Neural crest cell (in vitro differentiated cells): ENCODE measurements around the gene GMDS. TPM values are rescaled to one million over a fixed set of nuclear protein-coding genes. Genes with fewer than 3 reads are reported as not detected.

Experiments
- DNase-seq: peaks from one replicate; pipeline ENCODE4 v3.0.0; 2021; ENCODE audit warnings: low read depth, mixed read lengths, low spot score
- H3K27ac Mint-ChIP-seq: one replicate; pipeline ENCODE4 v1.8.0; 2021; ENCODE audit warnings: mild to moderate bottlenecking, mixed read lengths; ENCODE audit not compliant: unreplicated experiment
- H3K27me3 Mint-ChIP-seq: 2 replicates; pipeline ENCODE4 v1.8.0; 2021; ENCODE audit warnings: low read depth, mild to moderate bottlenecking, mixed read lengths
- H3K36me3 Mint-ChIP-seq: 2 replicates; pipeline ENCODE4 v1.8.0; 2021; ENCODE audit warnings: low read depth, mild to moderate bottlenecking, mixed read lengths
- H3K4me1 Mint-ChIP-seq: 2 replicates; pipeline ENCODE4 v1.8.0; 2021; ENCODE audit warnings: mixed read lengths
- H3K4me3 Mint-ChIP-seq: one replicate; pipeline ENCODE4 v1.8.0; 2021; ENCODE audit warnings: mild to moderate bottlenecking, mixed read lengths
- H3K9me3 Mint-ChIP-seq: 2 replicates; pipeline ENCODE4 v1.8.0; 2021; ENCODE audit warnings: mixed read lengths
- total RNA-seq: library from RNA; stranded (reverse); gene quantifications from 2 replicates; pipeline ENCODE4 v1.2.1, GENCODE V29; 2021
- TF ChIP-seq, protein P1 (sequence below): fragments of 200-600 bp; sonication (generic); conservative IDR thresholded peaks from 2 replicates; pipeline ENCODE4 v1.5.0; 2021; ENCODE audit warnings: antibody characterized with exemption, mild to moderate bottlenecking

GMDS gene
- total RNA-seq, 1 donor from 2014 or later = 16.1 TPM

DNA sequence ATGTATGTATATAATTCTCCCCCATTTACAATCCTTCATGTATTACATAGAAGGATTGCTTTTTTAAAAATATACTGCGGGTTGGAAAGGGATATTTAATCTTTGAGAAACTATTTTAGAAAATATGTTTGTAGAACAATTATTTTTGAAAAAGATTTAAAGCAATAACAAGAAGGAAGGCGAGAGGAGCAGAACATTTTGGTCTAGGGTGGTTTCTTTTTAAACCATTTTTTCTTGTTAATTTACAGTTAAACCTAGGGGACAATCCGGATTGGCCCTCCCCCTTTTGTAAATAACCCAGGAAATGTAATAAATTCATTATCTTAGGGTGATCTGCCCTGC is 632.1 kb downstream of the GMDS start:
- Mint-ChIP-seq H3K36me3 (peaks cover 2% of the 10 kb centered on the region), H3K27ac (no peak overlapping the region), H3K9me3 (no peaks in the 10 kb centered on the region), H3K4me1 (peaks cover 36% of the 10 kb centered on the region), H3K27me3 (peaks cover 75% of the 10 kb centered on the region), H3K4me3 (peak overlapping the region; percentile 92)
- TF ChIP-seq, protein P1, sequence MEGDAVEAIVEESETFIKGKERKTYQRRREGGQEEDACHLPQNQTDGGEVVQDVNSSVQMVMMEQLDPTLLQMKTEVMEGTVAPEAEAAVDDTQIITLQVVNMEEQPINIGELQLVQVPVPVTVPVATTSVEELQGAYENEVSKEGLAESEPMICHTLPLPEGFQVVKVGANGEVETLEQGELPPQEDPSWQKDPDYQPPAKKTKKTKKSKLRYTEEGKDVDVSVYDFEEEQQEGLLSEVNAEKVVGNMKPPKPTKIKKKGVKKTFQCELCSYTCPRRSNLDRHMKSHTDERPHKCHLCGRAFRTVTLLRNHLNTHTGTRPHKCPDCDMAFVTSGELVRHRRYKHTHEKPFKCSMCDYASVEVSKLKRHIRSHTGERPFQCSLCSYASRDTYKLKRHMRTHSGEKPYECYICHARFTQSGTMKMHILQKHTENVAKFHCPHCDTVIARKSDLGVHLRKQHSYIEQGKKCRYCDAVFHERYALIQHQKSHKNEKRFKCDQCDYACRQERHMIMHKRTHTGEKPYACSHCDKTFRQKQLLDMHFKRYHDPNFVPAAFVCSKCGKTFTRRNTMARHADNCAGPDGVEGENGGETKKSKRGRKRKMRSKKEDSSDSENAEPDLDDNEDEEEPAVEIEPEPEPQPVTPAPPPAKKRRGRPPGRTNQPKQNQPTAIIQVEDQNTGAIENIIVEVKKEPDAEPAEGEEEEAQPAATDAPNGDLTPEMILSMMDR = no peak
- no peak for DNase-seq

DNA sequence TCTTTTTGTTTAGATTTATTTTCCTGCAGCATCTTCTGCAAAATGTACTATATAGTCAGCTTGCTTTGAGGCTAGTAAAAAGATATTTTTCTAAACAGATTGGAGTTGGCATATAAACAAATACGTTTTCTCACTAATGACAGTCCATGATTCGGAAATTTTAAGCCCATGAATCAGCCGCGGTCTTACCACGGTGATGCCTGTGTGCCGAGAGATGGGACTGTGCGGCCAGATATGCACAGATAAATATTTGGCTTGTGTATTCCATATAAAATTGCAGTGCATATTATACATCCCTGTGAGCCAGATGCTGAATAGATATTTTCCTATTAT is 632.5 kb downstream of the GMDS start:
- Mint-ChIP-seq H3K27ac (no peak overlapping the region), H3K27me3 (peaks cover 75% of the 10 kb centered on the region), H3K36me3 (peaks cover 2% of the 10 kb centered on the region), H3K4me3 (peak overlapping the region; percentile 92), H3K4me1 (peaks cover 40% of the 10 kb centered on the region), H3K9me3 (no peaks in the 10 kb centered on the region)
- TF ChIP-seq, protein P1 = no peak
- no peak for DNase-seq

DNA sequence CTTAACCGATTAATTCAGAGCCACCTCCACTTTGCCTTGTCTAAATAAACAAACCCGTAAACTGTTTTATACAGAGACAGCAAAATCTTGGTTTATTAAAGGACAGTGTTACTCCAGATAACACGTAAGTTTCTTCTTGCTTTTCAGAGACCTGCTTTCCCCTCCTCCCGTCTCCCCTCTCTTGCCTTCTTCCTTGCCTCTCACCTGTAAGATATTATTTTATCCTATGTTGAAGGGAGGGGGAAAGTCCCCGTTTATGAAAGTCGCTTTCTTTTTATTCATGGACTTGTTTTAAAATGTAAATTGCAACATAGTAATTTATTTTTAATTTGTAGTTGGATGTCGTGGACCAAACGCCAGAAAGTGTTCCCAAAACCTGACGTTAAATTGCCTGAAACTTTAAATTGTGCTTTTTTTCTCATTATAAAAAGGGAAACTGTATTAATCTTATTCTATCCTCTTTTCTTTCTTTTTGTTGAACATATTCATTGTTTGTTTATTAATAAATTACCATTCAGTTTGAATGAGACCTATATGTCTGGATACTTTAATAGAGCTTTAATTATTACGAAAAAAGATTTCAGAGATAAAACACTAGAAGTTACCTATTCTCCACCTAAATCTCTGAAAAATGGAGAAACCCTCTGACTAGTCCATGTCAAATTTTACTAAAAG is 633.0 kb downstream of the GMDS start:
- DNase-seq = no peak
- peaks cover 75% of the 10 kb centered on the region for H3K27me3 Mint-ChIP-seq
- TF ChIP-seq, protein P1 = no peak
- peaks cover 2% of the 10 kb centered on the region for H3K36me3 Mint-ChIP-seq
- peak overlapping the region; percentile 92 for H3K4me3 Mint-ChIP-seq
- H3K4me1 Mint-ChIP-seq = peaks cover 43% of the 10 kb centered on the region
- no peak overlapping the region for H3K27ac Mint-ChIP-seq
- H3K9me3 Mint-ChIP-seq = no peaks in the 10 kb centered on the region

DNA sequence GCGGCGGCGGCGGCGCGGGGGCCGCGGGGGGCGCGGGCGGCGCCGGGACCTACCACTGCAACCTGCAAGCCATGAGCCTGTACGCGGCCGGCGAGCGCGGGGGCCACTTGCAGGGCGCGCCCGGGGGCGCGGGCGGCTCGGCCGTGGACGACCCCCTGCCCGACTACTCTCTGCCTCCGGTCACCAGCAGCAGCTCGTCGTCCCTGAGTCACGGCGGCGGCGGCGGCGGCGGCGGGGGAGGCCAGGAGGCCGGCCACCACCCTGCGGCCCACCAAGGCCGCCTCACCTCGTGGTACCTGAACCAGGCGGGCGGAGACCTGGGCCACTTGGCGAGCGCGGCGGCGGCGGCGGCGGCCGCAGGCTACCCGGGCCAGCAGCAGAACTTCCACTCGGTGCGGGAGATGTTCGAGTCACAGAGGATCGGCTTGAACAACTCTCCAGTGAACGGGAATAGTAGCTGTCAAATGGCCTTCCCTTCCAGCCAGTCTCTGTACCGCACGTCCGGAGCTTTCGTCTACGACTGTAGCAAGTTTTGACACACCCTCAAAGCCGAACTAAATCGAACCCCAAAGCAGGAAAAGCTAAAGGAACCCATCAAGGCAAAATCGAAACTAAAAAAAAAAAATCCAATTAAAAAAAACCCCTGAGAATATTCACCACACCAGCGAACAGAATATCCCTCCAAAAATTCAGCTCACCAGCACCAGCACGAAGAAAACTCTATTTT is 633.7 kb downstream of the GMDS start:
- no peak overlapping the region for H3K27ac Mint-ChIP-seq
- no peak for DNase-seq
- H3K9me3 Mint-ChIP-seq = no peaks in the 10 kb centered on the region
- TF ChIP-seq, protein P1 = no peak
- H3K27me3 Mint-ChIP-seq = peaks cover 75% of the 10 kb centered on the region
- H3K4me3 Mint-ChIP-seq = peak overlapping the region; percentile 92
- H3K4me1 Mint-ChIP-seq = peaks cover 43% of the 10 kb centered on the region
- peaks cover 2% of the 10 kb centered on the region for H3K36me3 Mint-ChIP-seq

DNA sequence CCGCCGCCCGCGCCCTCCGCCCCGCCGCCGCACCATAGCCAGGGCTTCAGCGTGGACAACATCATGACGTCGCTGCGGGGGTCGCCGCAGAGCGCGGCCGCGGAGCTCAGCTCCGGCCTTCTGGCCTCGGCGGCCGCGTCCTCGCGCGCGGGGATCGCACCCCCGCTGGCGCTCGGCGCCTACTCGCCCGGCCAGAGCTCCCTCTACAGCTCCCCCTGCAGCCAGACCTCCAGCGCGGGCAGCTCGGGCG is 634.2 kb downstream of the GMDS start:
- TF ChIP-seq, protein P1 = no peak
- H3K9me3 Mint-ChIP-seq = no peaks in the 10 kb centered on the region
- peaks cover 39% of the 10 kb centered on the region for H3K4me1 Mint-ChIP-seq

More for the DNA sequence above, 634.2 kb downstream of the GMDS start:
- Mint-ChIP-seq H3K27ac (no peak overlapping the region), H3K36me3 (peaks cover 2% of the 10 kb centered on the region), H3K4me3 (no peak overlapping the region), H3K27me3 (peaks cover 75% of the 10 kb centered on the region)
- DNase-seq = no peak
